HG02852 (cell line): ENCODE data around the gene LSR.
A peak's percentile ranks its signal among the peaks of the same experiment; 100 is the strongest.

Experiments
- ATAC-seq: cut with Tn5 transposase; IDR thresholded peaks from one replicate; pipeline ENCODE4 v1.9.1; 2021; ENCODE audit warnings: mild to moderate bottlenecking, moderate library complexity; ENCODE audit not compliant: unreplicated experiment

The LSR gene

GRCh38 chr19:35248310-35249145, at the start of gene LSR:
LSR (plus strand) TSS chr19:35249002; CDS start chr19:35249023, 21 bp downstream.
- peak; percentile 74 for ATAC-seq

DNA sequence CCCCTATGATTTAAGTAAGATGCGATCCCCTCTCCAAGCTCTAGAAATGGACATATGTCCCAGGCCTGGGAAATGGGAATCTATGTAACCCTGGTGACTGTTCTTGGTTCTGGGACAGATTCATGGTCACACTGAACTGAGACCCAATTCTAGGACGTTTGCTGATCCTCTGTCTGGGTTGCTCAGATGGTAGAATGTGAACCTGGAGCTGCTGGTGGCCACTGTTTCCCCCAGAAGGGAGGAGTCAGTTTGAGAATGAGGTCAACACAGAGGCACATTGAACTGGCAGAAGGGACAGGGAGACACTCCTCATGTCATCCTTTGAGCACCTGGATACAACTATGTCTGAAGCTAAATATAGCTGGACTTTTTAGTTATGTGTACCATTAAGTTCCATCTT, 49.3 kb upstream of the LSR start:
- ATAC-seq: no peak

GRCh38 chr19:35202722-35203688, 45.8 kb upstream of the LSR start:
- no peak for ATAC-seq

GRCh38 chr19:35204799-35205732, 43.7 kb upstream of the LSR start:
- ATAC-seq: peak; percentile 61

GRCh38 chr19:35205733-35206323, 43.0 kb upstream of the LSR start:
- no peak for ATAC-seq

DNA sequence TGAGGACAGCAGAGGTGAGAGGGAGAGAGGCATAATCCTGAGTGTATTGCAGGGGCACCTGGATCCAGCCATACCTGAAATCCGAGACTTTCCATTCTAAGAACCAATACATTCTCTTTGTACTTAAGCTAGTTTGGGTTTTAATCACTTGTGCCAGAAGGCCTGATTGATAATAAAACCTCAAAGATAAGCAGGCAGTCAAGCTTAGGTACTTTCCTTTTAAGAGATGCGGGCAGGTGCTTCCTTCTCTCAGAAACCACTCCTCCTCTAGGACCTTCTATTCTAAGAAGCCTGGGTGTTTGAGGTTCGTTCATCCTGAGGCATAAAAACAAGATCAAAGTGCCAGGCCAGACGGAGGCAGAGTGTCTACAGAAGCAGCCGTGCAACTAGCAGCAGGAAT, 42.4 kb upstream of the LSR start:
- peak; percentile 50 for ATAC-seq

DNA sequence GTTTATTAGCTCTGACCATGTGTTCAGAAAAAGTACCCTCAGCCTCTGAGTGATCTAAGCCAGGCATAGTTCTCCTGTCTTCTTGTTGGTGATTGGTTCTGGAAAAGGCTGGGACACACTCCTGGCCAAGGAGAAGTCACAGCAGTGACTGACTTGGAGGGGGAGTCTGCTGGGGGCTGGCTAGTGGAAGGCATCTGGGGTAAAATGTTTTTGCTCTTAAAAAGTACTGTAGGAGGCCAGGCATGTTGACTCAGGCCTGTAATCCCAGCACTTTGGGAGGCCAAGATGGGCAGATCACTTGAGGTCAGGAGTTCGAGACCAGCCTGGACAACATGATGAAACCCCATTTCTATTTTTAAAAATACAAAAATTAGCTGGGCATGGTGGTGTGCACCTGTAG, 41.9 kb upstream of the LSR start:
- no peak for ATAC-seq

GRCh38 chr19:35207391-35207871, 41.4 kb upstream of the LSR start:
- ATAC-seq: no peak

- ATAC-seq: no peak
These were observed 40.7 kb upstream of the LSR start for GRCh38 chr19:35208121-35208520.

- ATAC-seq: no peak
These were observed 39.2 kb upstream of the LSR start for GRCh38 chr19:35209646-35210045.

DNA sequence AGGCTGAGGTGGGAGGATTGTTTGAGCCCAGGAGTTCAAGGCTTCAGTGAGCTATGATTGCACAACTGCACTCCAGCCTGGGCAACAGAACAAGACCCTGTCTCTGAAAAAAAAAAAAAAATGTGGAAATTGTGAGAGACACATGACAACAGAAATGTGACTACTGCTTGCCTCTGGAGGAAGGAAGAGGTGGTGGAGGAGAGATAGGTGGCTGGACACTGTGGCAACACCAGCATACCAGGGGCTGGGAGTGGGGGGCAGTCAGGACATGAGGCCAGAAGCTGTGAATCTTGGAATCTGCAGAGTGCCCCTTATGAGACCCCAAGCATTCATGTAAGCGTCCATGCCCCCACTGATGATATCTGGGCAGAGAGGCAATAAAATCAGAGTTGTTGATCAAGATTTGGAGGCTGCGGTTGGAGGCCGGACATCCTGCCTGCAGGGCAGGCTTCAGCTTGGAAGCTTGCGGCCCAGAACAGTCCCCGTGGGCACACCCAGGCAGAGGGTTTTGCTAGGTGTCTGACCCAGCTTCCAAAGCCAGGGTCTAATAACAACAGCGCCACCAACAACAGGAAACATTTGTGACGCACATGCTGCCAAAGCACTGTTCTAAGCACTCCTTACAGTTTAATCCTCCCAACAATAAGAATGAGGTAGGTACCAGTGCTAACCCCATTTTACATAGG, 37.1 kb upstream of the LSR start:
- no peak for ATAC-seq

GRCh38 chr19:35212241-35212640, 36.6 kb upstream of the LSR start:
- ATAC-seq: no peak

GRCh38 chr19:35213663-35214632, 34.9 kb upstream of the LSR start:
- no peak for ATAC-seq

GRCh38 chr19:35214766-35215422, 33.9 kb upstream of the LSR start:
- no peak for ATAC-seq

DNA sequence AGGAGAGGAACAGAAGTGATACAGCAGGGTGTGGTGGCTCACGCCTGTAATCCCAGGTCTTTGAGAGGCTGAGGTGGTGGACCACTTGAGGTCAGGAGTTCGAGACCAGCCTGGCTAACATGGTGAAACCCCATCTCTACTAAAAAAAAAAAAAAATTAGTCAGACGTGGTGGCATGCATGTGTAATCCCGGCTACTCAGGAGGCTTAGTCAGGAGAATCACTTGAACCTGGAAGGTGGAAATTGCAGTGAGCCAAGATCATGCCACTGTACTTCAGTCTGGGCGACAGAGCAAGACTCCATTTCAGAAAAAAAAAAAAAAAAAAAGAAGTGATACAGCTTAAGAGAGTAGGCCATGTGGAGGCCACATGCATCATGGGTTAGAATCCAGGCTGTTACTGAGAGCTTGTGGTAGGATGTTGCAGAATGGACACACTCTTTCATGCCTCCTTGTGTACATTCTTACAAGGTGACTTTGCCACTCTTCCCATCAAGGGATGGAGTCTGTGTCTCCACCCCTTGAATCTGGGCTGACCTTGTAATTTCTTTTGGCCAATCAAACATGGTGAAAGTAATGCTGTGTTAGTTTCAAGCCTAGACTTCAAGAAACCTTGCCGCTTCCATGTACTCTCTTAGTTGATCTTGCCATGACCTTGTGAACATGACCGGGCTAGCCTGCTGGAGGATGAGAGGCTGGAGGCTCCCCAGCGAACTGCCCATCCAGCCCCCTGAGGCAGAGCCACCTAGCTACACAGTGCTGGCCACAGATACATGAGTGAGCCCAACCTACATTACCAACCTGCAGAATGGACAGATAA, 32.6 kb upstream of the LSR start:
- no peak for ATAC-seq

GRCh38 chr19:35216833-35217648, 31.8 kb upstream of the LSR start:
- no peak for ATAC-seq
